HG02678 (cell line): Measurements from ENCODE around the gene EGLN2.
"Not testable (repeated sequence)": the region's sequence is repeated elsewhere in the genome, so short reads cannot be mapped to it uniquely, and the experiment has no call there.

Experiments
- ATAC-seq: cut with Tn5 transposase; IDR thresholded peaks from one replicate; pipeline ENCODE4 v1.9.1; 2021; ENCODE audit warnings: mild to moderate bottlenecking, moderate library complexity; ENCODE audit not compliant: unreplicated experiment

Gene EGLN2

GRCh38 chr19:40798683-40799557 lies at the start of gene EGLN2:
Gene EGLN2, plus strand, starts transcription at chr19:40799191. Its CDS starts 1,382 bp downstream, at chr19:40800573.
- peak; percentile 74 for ATAC-seq

- peak; percentile 90 for ATAC-seq
These were observed 48.7 kb upstream of the EGLN2 start, which contains the start of gene ACTMAP for GRCh38 chr19:40750058-40750873. Gene ACTMAP, minus strand, starts transcription at chr19:40750477. Its CDS starts 674 bp downstream, at chr19:40749803.

GRCh38 chr19:40750874-40751537 lies 48.0 kb upstream of the EGLN2 start, which contains the start of gene SNRPA:
Gene SNRPA, plus strand, starts transcription at chr19:40751203. Its CDS starts 206 bp downstream, at chr19:40751409.
- ATAC-seq = peak; percentile 57

- ATAC-seq = no peak
These were observed 46.7 kb upstream of the EGLN2 start for GRCh38 chr19:40752257-40752781.

GRCh38 chr19:40754611-40755247 lies 44.3 kb upstream of the EGLN2 start:
- no peak for ATAC-seq

- no peak for ATAC-seq
These were observed 43.8 kb upstream of the EGLN2 start for GRCh38 chr19:40755248-40755624.

GRCh38 chr19:40755791-40756190 lies 43.2 kb upstream of the EGLN2 start:
- no peak for ATAC-seq

- no peak for ATAC-seq
These were observed 42.4 kb upstream of the EGLN2 start for GRCh38 chr19:40756502-40757110.

- ATAC-seq = no peak
These were observed 40.5 kb upstream of the EGLN2 start for GRCh38 chr19:40758491-40758890.

- no peak for ATAC-seq
These were observed 39.6 kb upstream of the EGLN2 start for GRCh38 chr19:40759352-40759751.

- ATAC-seq = no peak
These were observed 36.1 kb upstream of the EGLN2 start for GRCh38 chr19:40762754-40763470.

- no peak for ATAC-seq
These were observed 35.5 kb upstream of the EGLN2 start for GRCh38 chr19:40763526-40763925.

GRCh38 chr19:40763963-40764362 lies 35.0 kb upstream of the EGLN2 start:
- no peak for ATAC-seq

- ATAC-seq = not testable (repeated sequence)
These were observed 32.6 kb upstream of the EGLN2 start for GRCh38 chr19:40766385-40766784.

GRCh38 chr19:40768869-40769268 lies 30.1 kb upstream of the EGLN2 start:
- ATAC-seq = no peak

- not testable (repeated sequence) for ATAC-seq
These were observed 27.7 kb upstream of the EGLN2 start for GRCh38 chr19:40771101-40771862.

GRCh38 chr19:40774916-40775631 lies 23.9 kb upstream of the EGLN2 start, which contains the start of gene MIA:
Gene MIA, plus strand, starts transcription at chr19:40775521. Its CDS starts 22 bp downstream, at chr19:40775543.
- no peak for ATAC-seq

- no peak for ATAC-seq
These were observed 23.4 kb upstream of the EGLN2 start for GRCh38 chr19:40775632-40776022.
